PC-3 (cell line): Measurements from ENCODE around the gene RPS25. TPM values are rescaled to one million over a fixed set of nuclear protein-coding genes. Genes with fewer than 3 reads are reported as not detected.

ENCODE experiments used
- ATAC-seq: fragments of 200-7000 bp; cut with Tn5 transposase; 2 replicates; pipeline ENCODE4 v1.9.1; 2020; ENCODE audit warnings: mild to moderate bottlenecking, moderate library complexity
- BruUV-seq: library from RNA; stranded (reverse); fragments of 400-500 nt; replicated peaks from 2 replicates; lab custom pipeline; 2021; lab: Mats Ljungman, UMichigan
- CTCF ChIA-PET: fragments of 300-600 bp; sonication (Branson Sonifier 250); formaldehyde crosslinking; loops from one replicate; lab custom pipeline; 2022; ENCODE audit warnings: antibody characterized with exemption; lab: Charles Lee
- POLR2A ChIA-PET: fragments of 300-600 bp; sonication (Branson Sonifier 250); formaldehyde crosslinking; loops from one replicate; lab custom pipeline; 2022; ENCODE audit warnings: antibody characterized with exemption; ENCODE audit not compliant: unreplicated experiment; lab: Charles Lee
- DNase-seq: peaks from one replicate; pipeline ENCODE4 v3.0.0-alpha.2; 2015
- H2AFZ ChIP-seq: fragments of 300-600 bp; sonication (generic); 2 replicates; pipeline ENCODE4 v1.6.0; 2016; ENCODE audit warnings: antibody characterized with exemption, low read length
- H3F3A ChIP-seq: fragments of 300-600 bp; sonication (generic); one replicate; pipeline ENCODE4 v1.6.0; 2017; ENCODE audit warnings: antibody characterized with exemption, low read length, control low read depth, mild to moderate bottlenecking; ENCODE audit not compliant: unreplicated experiment
- H3K27ac ChIP-seq: fragments of 300-600 bp; sonication (generic); 2 replicates; pipeline ENCODE4 v1.5.1; 2016; ENCODE audit warnings: mild to moderate bottlenecking, low read length
- H3K27me3 ChIP-seq: fragments of 300-600 bp; sonication (generic); 2 replicates; pipeline ENCODE4 v1.6.1; 2016; ENCODE audit warnings: low read length, mixed read lengths
- H3K36me3 ChIP-seq: fragments of 300-600 bp; sonication (generic); 2 replicates; pipeline ENCODE4 v1.6.1; 2016; ENCODE audit warnings: low read depth, mixed run types, low read length, mixed read lengths
- H3K4me1 ChIP-seq: fragments of 300-600 bp; sonication (generic); 2 replicates; pipeline ENCODE4 v1.5.1; 2016; ENCODE audit warnings: low read length; ENCODE audit not compliant: insufficient read depth
- H3K4me2 ChIP-seq: fragments of 300-600 bp; sonication (generic); 2 replicates; pipeline ENCODE4 v1.6.0; 2016; ENCODE audit warnings: low read length
- H3K4me3 ChIP-seq: fragments of 300-600 bp; sonication (generic); 2 replicates; pipeline ENCODE4 v1.5.1; 2016; ENCODE audit warnings: mild to moderate bottlenecking, low read length, mixed read lengths
- H3K79me2 ChIP-seq: fragments of 300-600 bp; sonication (generic); 2 replicates; pipeline ENCODE4 v1.6.1; 2017; ENCODE audit warnings: low read length, mixed read lengths
- H3K9ac ChIP-seq: fragments of 300-600 bp; sonication (generic); 2 replicates; pipeline ENCODE4 v1.6.0; 2016; ENCODE audit warnings: mild to moderate bottlenecking, low read length
- H3K9me2 ChIP-seq: fragments of 300-600 bp; sonication (generic); replicated peaks from 2 replicates; pipeline ENCODE4 v1.6.1; 2016; ENCODE audit warnings: mixed run types, low read length, mixed read lengths
- H3K9me3 ChIP-seq: fragments of 300-600 bp; sonication (generic); 2 replicates; pipeline ENCODE4 v1.6.1; 2016; ENCODE audit warnings: low read length, mixed read lengths
- H4K20me1 ChIP-seq: fragments of 300-600 bp; sonication (generic); 2 replicates; pipeline ENCODE4 v1.6.1; 2016; ENCODE audit warnings: low read length, mixed read lengths
- CTCF ChIP-seq: fragments of 300-600 bp; sonication (generic); conservative IDR thresholded peaks from 2 replicates; pipeline ENCODE4 v1.5.1; 2017; ENCODE audit warnings: antibody characterized with exemption, low read depth, mild to moderate bottlenecking, low read length
- EZH2 ChIP-seq: fragments of 300-600 bp; sonication (generic); IDR thresholded peaks from one replicate; pipeline ENCODE4 v1.6.1; 2017; ENCODE audit warnings: antibody characterized with exemption, mild to moderate bottlenecking, low read length; ENCODE audit not compliant: unreplicated experiment
- EZH2phosphoT487 ChIP-seq: fragments of 300-600 bp; sonication (generic); IDR thresholded peaks from 2 replicates; pipeline ENCODE4 v1.6.1; 2018; ENCODE audit warnings: mild to moderate bottlenecking, antibody characterized with exemption, low read length, borderline replicate concordance
- intact Hi-C: fragments of 100-400 bp; cut with micrococcal nuclease; formaldehyde crosslinking; loops from 2 replicates; pipeline ENCODE4 v1.9.0; 2023
- total RNA-seq: library from RNA; depleted of rRNA; stranded (reverse); fragments of >200 nt; gene quantifications from 2 replicates; pipeline ENCODE4 v1.2.3, GENCODE V29; 2014

Gene RPS25
- total RNA-seq, 1 experiment from 2014 or later, result 931 TPM

GRCh38 chr11:119015054-119015611, 3.0 kb downstream of the RPS25 start:
- ChIA-PET CTCF (no interaction called here), POLR2A (interaction anchor here (0.6 kb wide), 2 partner anchors 26 to 1359 kb away, joined by 3 to 8 read pairs; no protein-coding TSS in a partner anchor)
- ATAC-seq, result no peak
- DNase-seq, result peak; percentile 29
- H3K9me2 ChIP-seq, result no peaks in the 10 kb centered on the region
- no peak overlapping the region for H3K4me2 ChIP-seq
- no peak overlapping the region for H3K27ac ChIP-seq
- H3K27me3 ChIP-seq, result no peaks in the 10 kb centered on the region
- no peak overlapping the region for H3K9ac ChIP-seq
- BruUV-seq, result no TSS peak
- peaks cover 29% of the 10 kb centered on the region for H4K20me1 ChIP-seq
- H3F3A ChIP-seq, result peaks cover 30% of the 10 kb centered on the region
- H3K79me2 ChIP-seq, result peaks cover 51% of the 10 kb centered on the region
- no peak overlapping the region for H2AFZ ChIP-seq
- H3K36me3 ChIP-seq, result peaks cover 50% of the 10 kb centered on the region
- no peak overlapping the region for H3K4me3 ChIP-seq
- TF ChIP-seq EZH2 (no peak), CTCF (peak; percentile 52), EZH2phosphoT487 (no peak)
- peaks cover 16% of the 10 kb centered on the region for H3K4me1 ChIP-seq
- intact Hi-C loops, result loop anchor here (5.0 kb wide), 1 partner anchor 42 kb away; the partner anchor contains the start of gene HYOU1
- no peaks in the 10 kb centered on the region for H3K9me3 ChIP-seq

- ATAC-seq, result no peak
- H3K9ac ChIP-seq, result no peak overlapping the region
- peaks cover 30% of the 10 kb centered on the region for H3F3A ChIP-seq
- BruUV-seq, result no TSS peak
- intact Hi-C loops, result no loop called here
- H3K79me2 ChIP-seq, result peaks cover 43% of the 10 kb centered on the region
- no peaks in the 10 kb centered on the region for H3K9me2 ChIP-seq
- peaks cover 12% of the 10 kb centered on the region for H3K4me1 ChIP-seq
- H3K9me3 ChIP-seq, result no peaks in the 10 kb centered on the region
- H2AFZ ChIP-seq, result no peak overlapping the region
- H3K4me2 ChIP-seq, result no peak overlapping the region
- no peaks in the 10 kb centered on the region for H3K27me3 ChIP-seq
- CTCF ChIA-PET, result no interaction called here
- no peak overlapping the region for H3K27ac ChIP-seq
- no peak overlapping the region for H3K4me3 ChIP-seq
- DNase-seq, result no peak
- POLR2A ChIA-PET, result interaction anchor here (0.6 kb wide), 4 partner anchors 12 to 92 kb away, joined by 3 to 13 read pairs (median 8); no protein-coding TSS in a partner anchor
- TF ChIP-seq CTCF (no peak), EZH2phosphoT487 (no peak), EZH2 (no peak)
- H3K36me3 ChIP-seq, result peaks cover 50% of the 10 kb centered on the region
- H4K20me1 ChIP-seq, result peaks cover 25% of the 10 kb centered on the region
These were observed 3.8 kb downstream of the RPS25 start for GRCh38 chr11:119014209-119014924.
